H9 (cell line): ENCODE data around the gene RNASET2. TPM values are rescaled to one million over a fixed set of nuclear protein-coding genes. Genes with fewer than 3 reads are reported as not detected.

Experiments used
- DNase-seq: peaks from one replicate; pipeline ENCODE4 v3.0.0-alpha.2; 2017
- H2AFZ ChIP-seq: one replicate; pipeline ENCODE4 v1.6.1; 2013; ENCODE audit warnings: mild to moderate bottlenecking, low read length, control low read depth, moderate library complexity
- H2AK5ac ChIP-seq: 2 replicates; pipeline ENCODE4 v1.6.1; 2013; ENCODE audit warnings: low read length, control low read depth, mixed read lengths; ENCODE audit not compliant: insufficient read length
- H2BK120ac ChIP-seq: one replicate; pipeline ENCODE4 v1.6.1; 2013; ENCODE audit warnings: low read depth, mild to moderate bottlenecking, low read length, control low read depth, inconsistent platforms; ENCODE audit not compliant: poor library complexity, severe bottlenecking
- H2BK12ac ChIP-seq: 2 replicates; pipeline ENCODE4 v1.6.1; 2013; ENCODE audit warnings: low read length, control low read depth, mixed read lengths, low read depth; ENCODE audit not compliant: insufficient read length
- H2BK15ac ChIP-seq: 2 replicates; pipeline ENCODE4 v1.6.1; 2013; ENCODE audit warnings: low read depth, low read length, control low read depth
- H2BK20ac ChIP-seq: one replicate; pipeline ENCODE4 v1.6.1; 2013; ENCODE audit warnings: low read depth, mild to moderate bottlenecking, low read length, control low read depth, inconsistent platforms; ENCODE audit not compliant: poor library complexity, severe bottlenecking
- H2BK5ac ChIP-seq: 2 replicates; pipeline ENCODE4 v1.6.1; 2013; ENCODE audit warnings: low read length, control low read depth, mixed read lengths; ENCODE audit not compliant: insufficient read length
- H3K14ac ChIP-seq: 2 replicates; pipeline ENCODE4 v1.6.1; 2013; ENCODE audit warnings: low read length, control low read depth; ENCODE audit not compliant: insufficient read depth
- H3K18ac ChIP-seq: 2 replicates; pipeline ENCODE4 v1.6.1; 2013; ENCODE audit warnings: low read depth, mild to moderate bottlenecking, mixed read lengths, low read length, control low read depth; ENCODE audit not compliant: insufficient read length
- H3K23ac ChIP-seq: 2 replicates; pipeline ENCODE4 v1.6.1; 2013; ENCODE audit warnings: low read length, control low read depth, mixed read lengths, low read depth; ENCODE audit not compliant: insufficient read length
- H3K23me2 ChIP-seq: 2 replicates; pipeline ENCODE4 v1.6.1; 2013; ENCODE audit warnings: low read depth, mild to moderate bottlenecking, mixed read lengths, low read length, control low read depth; ENCODE audit not compliant: insufficient read length, poor library complexity, severe bottlenecking
- H3K27ac ChIP-seq: 2 replicates; pipeline ENCODE4 v1.5.1; 2013; ENCODE audit warnings: low read length, control low read depth, mixed read lengths, low read depth; ENCODE audit not compliant: insufficient read length
- H3K27me3 ChIP-seq: 2 replicates; pipeline ENCODE4 v1.6.1; 2013; ENCODE audit warnings: low read length, control low read depth, inconsistent platforms; ENCODE audit not compliant: insufficient read depth
- H3K4ac ChIP-seq: 2 replicates; pipeline ENCODE4 v1.6.1; 2013; ENCODE audit warnings: low read depth, mild to moderate bottlenecking, control low read depth, inconsistent platforms, low read length, moderate library complexity
- H3K4me1 ChIP-seq: 2 replicates; pipeline ENCODE4 v1.6.1; 2013; ENCODE audit warnings: low read length, control low read depth, inconsistent platforms; ENCODE audit not compliant: insufficient read depth
- H3K4me2 ChIP-seq: 2 replicates; pipeline ENCODE4 v1.6.1; 2013; ENCODE audit warnings: low read length, control low read depth, mixed read lengths; ENCODE audit not compliant: insufficient read length, insufficient read depth
- H3K56ac ChIP-seq: 2 replicates; pipeline ENCODE4 v1.6.1; 2013; ENCODE audit warnings: low read depth, mild to moderate bottlenecking, mixed read lengths, low read length, control low read depth; ENCODE audit not compliant: insufficient read length
- H3K79me1 ChIP-seq: 2 replicates; pipeline ENCODE4 v1.6.1; 2013; ENCODE audit warnings: low read depth, mild to moderate bottlenecking, moderate library complexity, low read length, control low read depth, inconsistent platforms; ENCODE audit not compliant: insufficient read depth, poor library complexity, severe bottlenecking
- H3K79me2 ChIP-seq: 2 replicates; pipeline ENCODE4 v1.6.1; 2013; ENCODE audit warnings: low read length, control low read depth, inconsistent platforms; ENCODE audit not compliant: insufficient read depth
- H3K9ac ChIP-seq: 2 replicates; pipeline ENCODE4 v1.6.1; 2013; ENCODE audit warnings: low read length, control low read depth, mixed read lengths; ENCODE audit not compliant: insufficient read length; ENCODE audit errors: extremely low read depth
- H3K9me3 ChIP-seq: one replicate; pipeline ENCODE4 v1.6.1; 2013; ENCODE audit warnings: low read depth, low read length, inconsistent platforms; ENCODE audit not compliant: control insufficient read depth
- H3T11ph ChIP-seq: one replicate; pipeline ENCODE4 v1.6.1; 2013; ENCODE audit warnings: mild to moderate bottlenecking, low read length, control low read depth, inconsistent platforms
- H4K20me1 ChIP-seq: one replicate; pipeline ENCODE4 v1.6.1; 2013; ENCODE audit not compliant: control insufficient read depth, insufficient read length, insufficient read depth
- H4K5ac ChIP-seq: 2 replicates; pipeline ENCODE4 v1.6.1; 2013; ENCODE audit warnings: low read depth, mild to moderate bottlenecking, mixed read lengths, low read length, control low read depth; ENCODE audit not compliant: insufficient read length
- H4K8ac ChIP-seq: replicated peaks from 2 replicates; pipeline ENCODE4 v1.6.1; 2013; ENCODE audit warnings: low read length, control low read depth, mixed read lengths, low read depth; ENCODE audit not compliant: insufficient read length
- H4K91ac ChIP-seq: 2 replicates; pipeline ENCODE4 v1.6.1; 2013; ENCODE audit warnings: low read depth, mild to moderate bottlenecking, moderate library complexity, mixed read lengths, low read length, control low read depth; ENCODE audit not compliant: insufficient read length
- H3K27ac Mint-ChIP-seq, 3 experiments: 2 replicates in 2 of 3; 3 replicates in 1 of 3; pipeline ENCODE4 v1.8.0; 2020 to 2021; ENCODE audit warnings: mixed read lengths in 3 of 3, mild to moderate bottlenecking in 1 of 3, moderate library complexity in 1 of 3
- H3K27me3 Mint-ChIP-seq: 2 replicates; pipeline ENCODE4 v1.8.0; 2021; ENCODE audit warnings: low read depth, mild to moderate bottlenecking, moderate library complexity, mixed read lengths
- H3K36me3 Mint-ChIP-seq, 3 experiments: 2 replicates in 2 of 3; 3 replicates in 1 of 3; pipeline ENCODE4 v1.8.0; 2020 to 2021; ENCODE audit warnings: low read depth in 3 of 3, mixed read lengths in 3 of 3; ENCODE audit not compliant: insufficient read depth in 1 of 3
- H3K4me1 Mint-ChIP-seq, 2 experiments: 2 replicates each; pipeline ENCODE4 v1.8.0; 2020; ENCODE audit warnings: mixed read lengths in 2 of 2
- H3K4me3 Mint-ChIP-seq, 2 experiments: 2 replicates in 1 of 2; 3 replicates in 1 of 2; pipeline ENCODE4 v1.8.0; 2020 to 2021; ENCODE audit warnings: mild to moderate bottlenecking in 2 of 2, mixed read lengths in 2 of 2, moderate library complexity in 1 of 2
- H3K9me3 Mint-ChIP-seq, 2 experiments: 2 replicates in 1 of 2; 3 replicates in 1 of 2; pipeline ENCODE4 v1.8.0; 2020; ENCODE audit warnings: mild to moderate bottlenecking in 2 of 2, mixed read lengths in 2 of 2, moderate library complexity in 1 of 2
- CTCF ChIP-seq: fragments of 200-600 bp; sonication (generic); conservative IDR thresholded peaks from 3 replicates; pipeline ENCODE4 v1.8.0; 2021; ENCODE audit warnings: antibody characterized with exemption, mild to moderate bottlenecking
- whole genome bisulfite sequencing: extraction: QIAGEN DNeasy Blood & Tissue Kit; methylation state at CpG from one replicate; pipeline ENCODE4 v1.1.7; 2013; ENCODE audit warnings: missing lambda C conversion rate, low lambda C conversion rate, mixed read lengths; ENCODE audit not compliant: insufficient read length; ENCODE audit errors: extremely low coverage; 5-methylcytosine and 5-hydroxymethylcytosine counted together
- total RNA-seq: library from RNA; stranded (reverse); gene quantifications from 2 replicates; pipeline ENCODE4 v1.2.1, GENCODE V29; 2021

Gene RNASET2
- total RNA-seq, 1 experiment from 2014 or later = 28.2 TPM

- H2BK12ac ChIP-seq = no peak overlapping the region
- WGBS = no CpG with 5 or more reads among the region's 16 CpGs
- no peak for DNase-seq
- H4K91ac ChIP-seq = no peak overlapping the region
- H3K9ac ChIP-seq = no peak overlapping the region
- no peaks in the 10 kb centered on the region for H3K79me2 ChIP-seq
- no peak overlapping the region for H3K18ac ChIP-seq
- H2AFZ ChIP-seq = no peak overlapping the region
- no peak overlapping the region for H3K14ac ChIP-seq
- H3K27ac Mint-ChIP-seq = no peak overlapping the region
- peaks cover 4 to 8% of the 10 kb centered on the region in 2 experiments for H3K4me1 Mint-ChIP-seq
- H4K5ac ChIP-seq = no peak overlapping the region
- H3K27ac ChIP-seq = no peak overlapping the region
- no peaks in the 10 kb centered on the region for H4K20me1 ChIP-seq
- no peak overlapping the region for H2BK20ac ChIP-seq
- H3K36me3 Mint-ChIP-seq = peaks cover 15 to 28% (median 16%) of the 10 kb centered on the region in 3 experiments
- no peak overlapping the region for H3T11ph ChIP-seq
- no peak overlapping the region for H3K4me2 ChIP-seq
- no peaks in the 10 kb centered on the region for H3K79me1 ChIP-seq
- no peaks in the 10 kb centered on the region for H3K9me3 ChIP-seq
- H3K4me3 Mint-ChIP-seq = no peak overlapping the region
- H3K56ac ChIP-seq = no peak overlapping the region
- H3K23me2 ChIP-seq = no peaks in the 10 kb centered on the region
- no peaks in the 10 kb centered on the region for H3K27me3 ChIP-seq
- H2AK5ac ChIP-seq = no peak overlapping the region
- H2BK15ac ChIP-seq = no peak overlapping the region
- H2BK5ac ChIP-seq = no peak overlapping the region
- H2BK120ac ChIP-seq = no peak overlapping the region
- H3K27me3 Mint-ChIP-seq = no peaks in the 10 kb centered on the region
- H4K8ac ChIP-seq = no peak overlapping the region
- no peak for TF ChIP-seq CTCF
- H3K23ac ChIP-seq = no peak overlapping the region
- no peaks in the 10 kb centered on the region for H3K4me1 ChIP-seq
- no peak overlapping the region for H3K4ac ChIP-seq
- H3K9me3 Mint-ChIP-seq = no peaks in the 10 kb centered on the region
Observed at GRCh38 chr6:166944666-166945256, 11.6 kb downstream of the RNASET2 start.
